Activated effector memory CD4-positive, alpha-beta T cell treated with anti-CD3 and anti-CD28 coated beads, Interleukin-2, amount 50 U/mL, for 16 hours (primary cell): ENCODE measurements around the gene ELOVL6.
"Not testable (repeated sequence)": the region's sequence is repeated elsewhere in the genome, so short reads cannot be mapped to it uniquely, and the experiment has no call there.

ENCODE experiments used
- DNase-seq: peaks from one replicate; pipeline ENCODE4 v3.0.0-alpha.2; 2020

The ELOVL6 gene

DNA sequence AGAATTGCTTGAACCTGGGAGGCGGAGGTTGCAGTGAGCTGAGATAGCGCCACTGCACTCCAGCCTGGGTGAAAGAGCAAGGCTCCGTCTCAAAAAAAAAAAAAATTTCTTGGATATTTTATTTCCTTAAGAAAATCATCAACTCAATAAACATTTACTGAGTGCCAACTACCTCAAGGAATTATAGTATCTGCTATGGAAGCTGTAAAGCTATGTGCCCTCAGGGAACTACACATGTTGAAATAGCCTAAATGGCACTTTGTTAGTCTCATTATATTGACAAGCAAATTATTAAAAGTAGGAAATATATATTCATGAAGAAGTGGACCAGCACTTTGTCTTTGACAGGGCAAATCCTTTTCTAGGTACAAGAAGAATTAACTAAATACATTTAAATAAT, 40.8 kb downstream of the ELOVL6 start:
- DNase-seq: no peak

GRCh38 chr4:110157166-110157565, 41.2 kb downstream of the ELOVL6 start:
- DNase-seq: not testable (repeated sequence)

GRCh38 chr4:110156442-110156841, 42.0 kb downstream of the ELOVL6 start:
- no peak for DNase-seq

DNA sequence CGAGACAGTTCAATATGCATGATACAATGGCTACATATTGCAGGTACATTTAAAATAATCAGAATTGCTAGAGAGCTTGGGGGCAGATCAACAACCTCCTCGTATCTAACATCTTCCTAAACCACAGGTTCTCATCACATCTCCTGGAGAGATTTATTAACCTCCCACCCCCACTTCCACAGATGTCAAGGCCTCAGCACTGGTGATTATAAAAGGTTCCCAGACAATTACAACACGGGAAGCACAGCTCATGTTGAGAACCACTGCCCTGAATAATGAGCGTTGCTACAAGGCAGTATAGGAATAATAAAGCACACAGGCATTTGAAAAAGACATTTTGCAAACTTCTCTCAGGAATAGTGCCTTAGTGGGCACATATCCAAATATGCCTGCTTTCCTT, 42.8 kb downstream of the ELOVL6 start:
- DNase-seq: no peak

DNA sequence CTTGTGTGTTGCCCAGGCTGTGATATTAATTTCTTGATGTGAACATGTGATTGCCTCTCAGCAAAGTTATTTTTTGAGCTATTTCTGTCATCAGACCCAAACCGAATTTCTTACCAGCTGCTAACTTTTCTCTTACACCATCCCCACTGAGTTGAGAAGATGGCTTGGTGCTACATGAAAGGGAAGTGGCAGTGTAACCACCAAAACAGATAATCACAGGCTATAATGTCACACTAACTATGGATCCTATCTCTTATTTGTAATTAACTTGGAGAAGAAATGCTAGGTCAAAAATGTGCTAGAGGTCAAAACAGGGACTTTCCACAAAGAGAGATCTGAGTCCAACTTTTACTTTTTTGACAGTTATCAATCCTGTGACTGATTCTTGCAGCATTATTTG, 43.8 kb downstream of the ELOVL6 start:
- no peak for DNase-seq

DNA sequence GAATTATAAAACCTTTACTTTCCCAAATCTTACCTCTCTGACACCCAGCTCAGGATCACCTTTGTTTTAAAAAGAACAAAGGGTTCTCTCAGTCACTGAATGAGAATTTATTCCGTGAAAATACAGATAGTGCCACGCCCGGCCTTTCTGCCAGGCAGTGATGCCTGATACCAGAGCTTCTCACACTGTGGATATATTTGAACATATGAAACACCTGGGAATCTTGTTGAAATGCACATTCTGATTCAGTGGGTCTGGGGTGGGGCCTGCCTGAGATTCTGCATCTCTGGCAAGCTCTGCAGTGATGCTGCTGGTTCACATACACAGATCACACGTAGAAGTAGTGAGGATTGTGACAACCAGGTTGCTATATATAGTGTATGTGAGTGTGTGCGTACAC, 46.0 kb downstream of the ELOVL6 start:
- DNase-seq: no peak

GRCh38 chr4:110149089-110149488, 49.3 kb downstream of the ELOVL6 start:
- no peak for DNase-seq

GRCh38 chr4:110142461-110142860, 56.0 kb downstream of the ELOVL6 start:
- DNase-seq: no peak

GRCh38 chr4:110139815-110140214, 58.6 kb downstream of the ELOVL6 start:
- DNase-seq: no peak

DNA sequence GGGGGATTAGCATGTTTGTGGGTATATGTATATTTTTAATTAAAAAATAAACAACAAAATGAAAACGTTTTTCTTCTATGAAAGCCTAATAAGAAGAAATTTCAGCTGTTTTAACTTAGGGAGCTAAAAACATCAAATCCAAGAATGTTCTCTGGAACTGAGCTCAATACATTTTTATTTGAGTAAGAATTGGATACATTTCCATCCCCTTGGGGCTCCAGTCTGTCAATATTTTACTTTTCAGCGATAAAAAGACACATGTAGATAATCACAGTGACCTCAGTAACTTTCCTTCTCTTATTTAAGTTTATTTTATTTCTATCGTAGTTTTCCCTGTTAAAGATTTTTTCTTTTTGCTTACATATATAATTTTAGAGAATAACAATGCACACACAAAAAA, 59.3 kb downstream of the ELOVL6 start:
- no peak for DNase-seq

DNA sequence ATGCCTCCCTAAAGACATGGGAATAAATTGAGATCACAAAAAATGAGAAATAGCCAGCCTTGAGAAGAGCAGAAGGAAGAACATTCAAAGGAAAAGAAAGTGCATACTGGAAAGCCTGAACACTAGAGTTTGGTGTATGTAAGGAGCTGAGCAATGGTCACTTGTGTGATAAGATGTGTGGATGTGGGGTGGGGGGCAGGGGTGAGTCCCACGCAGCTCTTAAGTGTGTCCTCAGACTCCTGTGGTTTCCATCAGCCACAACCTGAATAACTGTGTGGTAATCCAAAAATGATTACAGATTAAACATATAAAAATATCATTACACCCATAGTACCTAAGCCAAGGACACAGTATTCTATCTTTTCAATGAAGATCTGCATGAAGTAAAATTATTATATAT, 59.9 kb downstream of the ELOVL6 start:
- DNase-seq: no peak

DNA sequence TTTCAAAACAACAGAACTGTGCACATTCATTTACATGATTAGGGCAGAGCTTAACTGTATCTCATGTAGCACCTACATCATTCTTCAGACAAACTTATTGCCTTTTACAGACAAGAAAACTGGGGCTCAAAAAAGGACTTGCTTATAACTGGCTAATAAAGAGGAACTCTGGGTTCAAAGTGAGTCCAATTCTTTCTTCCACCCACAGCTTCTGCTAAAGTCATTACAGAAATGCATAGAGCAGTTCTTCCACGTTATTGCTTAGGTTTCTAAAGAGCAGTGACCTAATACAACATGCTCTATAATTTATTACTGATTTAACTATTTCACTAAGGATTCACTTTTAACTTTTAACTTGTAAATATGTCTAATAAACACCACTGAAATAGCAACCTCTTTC, 60.6 kb downstream of the ELOVL6 start:
- DNase-seq: no peak

DNA sequence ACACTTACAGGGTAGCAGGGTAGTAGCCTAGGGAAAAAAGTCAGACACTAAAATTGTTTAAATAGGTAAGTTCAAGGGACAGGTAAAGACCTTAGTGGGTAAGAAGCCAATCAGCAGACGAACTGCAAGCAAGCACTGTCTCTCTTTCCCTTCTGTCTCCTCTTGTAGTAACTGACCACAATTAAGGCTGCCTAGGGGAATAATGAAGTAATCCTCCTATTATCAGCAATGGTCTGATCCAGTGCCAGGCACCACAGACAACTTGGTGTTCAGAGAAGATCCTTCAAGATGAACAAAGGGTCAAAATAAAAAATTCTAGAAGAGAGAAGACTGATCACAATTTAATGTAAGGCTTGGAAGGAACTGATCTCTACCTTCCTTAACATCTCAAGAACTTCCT, 62.9 kb downstream of the ELOVL6 start:
- DNase-seq: no peak

DNA sequence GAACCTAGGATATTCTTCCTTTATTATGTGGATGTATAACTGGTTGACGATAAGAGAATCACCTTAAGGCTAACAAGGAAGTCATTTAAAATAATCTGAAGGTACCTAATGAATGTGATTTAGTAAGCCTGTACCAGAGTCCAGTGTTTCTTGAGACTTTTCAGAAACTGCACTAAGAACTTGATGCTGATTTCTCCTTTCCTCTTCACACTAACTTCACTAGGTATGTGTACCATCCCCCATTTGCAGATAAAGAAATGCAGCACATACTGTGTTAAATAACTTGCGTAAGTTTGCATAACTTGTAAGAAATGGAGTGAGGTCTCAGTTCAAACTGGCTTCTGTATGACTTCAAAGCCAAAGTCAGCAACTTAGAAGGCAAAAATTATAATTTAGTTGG, 63.3 kb downstream of the ELOVL6 start:
- DNase-seq: no peak

- no peak for DNase-seq
These were observed 64.0 kb downstream of the ELOVL6 start for GRCh38 chr4:110134269-110134869.

DNA sequence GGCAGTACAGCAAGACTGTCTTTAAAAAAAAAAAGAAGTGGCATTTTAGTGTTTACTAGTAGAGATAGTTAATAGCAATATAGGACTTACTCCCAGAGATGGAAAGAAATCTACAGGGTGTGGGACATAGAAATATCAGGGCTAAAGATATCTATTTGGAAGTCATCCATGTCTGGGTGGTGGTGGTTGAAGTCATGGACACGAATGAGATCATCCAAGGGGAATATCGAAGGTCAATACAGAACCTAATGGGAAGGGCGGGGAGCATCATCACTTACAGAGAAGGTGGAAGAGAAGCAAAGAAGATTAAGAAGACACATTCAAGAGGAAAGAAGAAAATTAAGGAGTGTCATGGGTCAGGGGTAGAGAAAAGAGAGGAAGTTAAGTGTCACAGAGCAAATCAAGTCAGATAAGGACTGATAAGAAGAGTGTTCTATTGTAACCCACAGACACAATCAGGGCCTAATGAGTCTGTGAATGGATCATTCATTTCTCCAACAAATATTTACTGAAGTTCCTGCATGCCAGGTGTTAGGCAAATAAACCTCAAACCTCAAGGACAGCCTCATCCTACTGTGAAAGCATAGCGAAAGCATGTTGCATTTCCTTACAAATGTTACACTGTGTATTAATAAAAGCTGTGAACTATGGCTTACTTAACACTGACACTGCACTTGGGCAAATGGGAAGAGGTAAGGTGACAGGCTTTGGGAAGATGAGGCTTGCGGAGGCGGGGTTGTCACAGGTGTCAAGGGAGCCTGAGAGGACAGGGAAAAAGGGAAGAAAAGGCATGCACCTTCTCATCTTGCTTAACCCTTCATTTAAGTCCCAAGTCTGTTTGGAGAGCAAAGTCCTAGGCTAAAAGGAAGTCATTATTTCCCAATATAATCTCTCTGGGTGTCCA, 65.3 kb downstream of the ELOVL6 start:
- no peak for DNase-seq

DNA sequence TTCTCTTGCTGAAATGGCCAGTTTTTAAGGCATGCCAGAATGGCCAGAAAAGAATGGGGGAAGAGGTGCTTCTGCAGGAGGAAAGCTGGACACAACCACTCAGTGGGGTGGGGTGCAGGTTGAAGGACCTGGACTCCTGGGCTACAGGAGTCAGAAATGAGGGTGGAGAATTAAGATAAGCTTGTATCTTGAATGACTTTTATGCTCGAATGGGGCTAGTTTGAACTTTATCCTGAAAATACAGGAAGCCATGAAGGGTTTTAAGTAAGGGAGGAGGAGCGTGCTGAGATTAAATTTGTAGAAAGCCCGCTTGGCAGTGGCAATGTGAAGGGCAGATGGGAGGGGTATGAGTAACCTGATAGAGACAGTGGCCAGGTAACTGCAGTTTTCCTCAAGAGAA, 66.5 kb downstream of the ELOVL6 start:
- no peak for DNase-seq

GRCh38 chr4:110130576-110131358, 67.6 kb downstream of the ELOVL6 start:
- no peak for DNase-seq

- no peak for DNase-seq
These were observed 68.9 kb downstream of the ELOVL6 start for GRCh38 chr4:110129544-110129943.

GRCh38 chr4:110128472-110128919, 69.9 kb downstream of the ELOVL6 start:
- DNase-seq: no peak

GRCh38 chr4:110128029-110128428, 70.4 kb downstream of the ELOVL6 start:
- DNase-seq: no peak

DNA sequence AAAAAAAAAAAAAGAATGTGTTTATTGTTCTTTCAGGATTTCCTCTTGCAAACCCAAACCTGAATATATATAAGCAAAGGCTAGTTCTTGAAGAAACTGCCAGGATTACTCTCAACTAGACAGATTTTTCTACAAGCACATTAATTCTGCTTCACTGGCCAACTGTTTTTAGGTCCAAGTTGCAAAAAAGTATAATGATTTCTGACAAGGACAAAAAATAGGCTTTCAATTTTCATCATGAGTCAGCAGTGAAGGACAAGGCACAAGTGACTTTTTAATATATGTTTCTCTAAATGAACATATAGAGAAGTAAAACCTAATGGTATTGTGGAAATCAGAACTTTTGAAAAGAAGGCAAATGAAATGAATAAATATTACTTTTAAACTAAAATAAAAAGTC, 73.7 kb downstream of the ELOVL6 start:
- no peak for DNase-seq

- no peak for DNase-seq
These were observed 76.2 kb downstream of the ELOVL6 start for GRCh38 chr4:110122201-110122600.

GRCh38 chr4:110120506-110120905, 77.9 kb downstream of the ELOVL6 start:
- no peak for DNase-seq
